HG03135 (cell line): ENCODE data around the gene SLC12A1.

Source experiments
- ATAC-seq: cut with Tn5 transposase; IDR thresholded peaks from one replicate; pipeline ENCODE4 v1.9.1; 2021; ENCODE audit warnings: mild to moderate bottlenecking, moderate library complexity; ENCODE audit not compliant: unreplicated experiment

SLC12A1 gene

DNA sequence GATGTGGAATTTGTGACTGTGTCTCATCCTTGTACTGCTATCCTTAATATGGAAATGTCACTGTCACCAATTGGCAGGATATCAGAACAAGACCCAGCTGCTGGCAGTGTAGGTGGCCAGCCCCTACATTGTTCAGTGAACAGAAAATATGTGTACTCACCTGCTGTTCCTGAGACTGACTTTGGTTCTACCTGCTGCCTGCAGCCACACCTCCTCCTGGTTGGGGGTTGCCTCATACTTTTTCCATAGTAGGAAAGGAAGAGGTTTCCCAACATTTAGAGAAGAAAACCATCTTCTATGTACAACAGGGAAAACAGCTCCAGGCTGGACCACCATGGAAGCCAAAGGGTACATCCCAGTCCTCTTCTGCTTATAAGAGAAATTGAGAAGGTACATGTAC, 35.9 kb downstream of the SLC12A1 start:
- no peak for ATAC-seq

DNA sequence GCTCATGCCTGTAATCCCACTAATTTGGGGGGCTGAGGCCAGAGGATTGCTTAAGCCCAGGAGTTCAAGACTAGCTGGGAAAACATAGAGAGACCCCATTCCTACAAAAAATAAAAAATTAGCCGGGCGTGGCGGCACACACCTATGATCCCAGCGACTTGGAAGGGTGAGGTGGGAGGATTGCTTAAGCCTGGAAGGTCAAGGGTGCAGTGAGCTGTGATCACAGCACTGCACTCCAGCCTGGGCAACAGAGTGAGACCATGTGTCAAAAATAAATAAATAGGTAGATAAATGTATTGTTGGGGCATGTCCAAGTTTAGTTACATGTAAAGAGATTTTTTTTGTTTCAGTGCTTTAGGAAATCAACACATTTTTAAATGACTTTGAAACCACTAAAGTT, 36.4 kb downstream of the SLC12A1 start:
- no peak for ATAC-seq

- ATAC-seq, result no peak
Observed at GRCh38 chr15:48244921-48245320, 38.8 kb downstream of the SLC12A1 start.

GRCh38 chr15:48248414-48248813, 42.3 kb downstream of the SLC12A1 start:
- no peak for ATAC-seq

- no peak for ATAC-seq
Observed at GRCh38 chr15:48250640-48251076, 44.6 kb downstream of the SLC12A1 start.

DNA sequence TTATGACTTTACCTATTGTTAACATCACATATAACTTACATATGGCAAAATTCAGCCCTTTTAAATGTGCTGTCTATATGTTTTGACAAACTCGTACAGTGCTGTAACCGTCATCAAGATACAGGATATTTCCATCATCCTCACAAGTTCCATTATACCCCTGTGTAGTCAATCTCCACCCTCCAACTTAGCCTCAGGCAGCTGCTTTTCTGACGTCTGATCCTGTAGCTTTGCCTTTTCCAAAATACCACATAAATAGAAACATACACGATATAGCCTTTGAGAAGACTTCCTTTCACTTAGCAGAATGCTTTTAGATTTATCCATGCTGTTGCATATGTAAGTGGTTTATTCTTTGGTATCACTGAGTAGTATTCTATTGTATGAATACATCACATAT, 47.1 kb downstream of the SLC12A1 start:
- ATAC-seq, result no peak

- no peak for ATAC-seq
Observed at GRCh38 chr15:48265135-48265534, 59.0 kb downstream of the SLC12A1 start.

DNA sequence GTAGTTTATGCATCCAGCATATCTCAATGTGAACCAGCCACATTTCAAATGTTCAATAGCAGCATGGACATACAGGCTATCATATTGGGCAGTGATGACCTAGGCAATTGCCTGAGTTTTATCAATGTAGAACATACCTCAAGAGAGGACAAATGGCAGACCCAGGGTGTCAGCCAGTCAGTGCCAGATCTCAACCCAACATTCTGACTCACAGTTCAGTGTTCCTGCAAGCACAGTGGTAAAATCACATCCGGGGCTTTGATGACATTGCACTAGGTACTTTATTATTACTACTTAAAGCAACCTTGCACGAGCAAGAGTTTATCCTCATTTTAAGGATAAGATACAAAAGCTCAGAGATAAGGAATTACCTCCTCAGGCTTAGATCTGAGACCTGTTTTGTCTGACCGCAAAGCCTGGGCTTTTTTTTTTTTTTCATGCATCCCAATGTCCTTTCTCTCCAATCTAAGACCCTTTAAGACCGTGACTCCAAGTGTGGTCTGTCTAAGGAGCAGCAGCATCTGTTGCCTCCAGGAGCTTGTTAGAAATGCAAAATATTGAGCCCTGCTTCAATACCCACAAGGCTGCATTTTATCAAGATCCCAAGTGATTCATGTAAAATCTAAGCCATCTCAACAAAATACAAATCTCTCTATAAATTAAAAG, 60.1 kb downstream of the SLC12A1 start:
- no peak for ATAC-seq

GRCh38 chr15:48267766-48268165, 61.7 kb downstream of the SLC12A1 start:
- no peak for ATAC-seq

GRCh38 chr15:48273049-48273448, 66.9 kb downstream of the SLC12A1 start:
- no peak for ATAC-seq

- no peak for ATAC-seq
Observed at GRCh38 chr15:48278666-48279065, 72.6 kb downstream of the SLC12A1 start.

GRCh38 chr15:48279608-48280007, 73.5 kb downstream of the SLC12A1 start:
- ATAC-seq, result no peak

DNA sequence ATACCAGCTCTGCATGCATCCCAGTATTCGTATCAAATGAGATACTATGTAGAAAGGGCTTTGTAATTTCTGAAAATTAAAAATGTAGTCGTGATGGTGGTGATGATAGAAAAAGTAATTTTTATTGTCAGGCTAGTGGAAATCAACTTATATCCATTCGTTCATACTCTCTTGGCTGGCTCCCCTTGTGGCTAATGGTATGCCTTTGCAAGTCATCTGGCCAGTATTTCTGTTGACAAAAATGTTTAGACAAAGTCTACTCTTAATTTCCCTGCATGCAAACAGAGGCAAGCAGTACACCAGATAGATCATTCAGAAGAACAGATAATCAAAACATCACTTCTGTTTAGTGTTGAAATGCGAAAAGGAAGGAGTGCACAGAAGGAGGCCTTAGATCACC, 75.6 kb downstream of the SLC12A1 start:
- ATAC-seq, result no peak

GRCh38 chr15:48282216-48282615, 76.1 kb downstream of the SLC12A1 start:
- no peak for ATAC-seq

DNA sequence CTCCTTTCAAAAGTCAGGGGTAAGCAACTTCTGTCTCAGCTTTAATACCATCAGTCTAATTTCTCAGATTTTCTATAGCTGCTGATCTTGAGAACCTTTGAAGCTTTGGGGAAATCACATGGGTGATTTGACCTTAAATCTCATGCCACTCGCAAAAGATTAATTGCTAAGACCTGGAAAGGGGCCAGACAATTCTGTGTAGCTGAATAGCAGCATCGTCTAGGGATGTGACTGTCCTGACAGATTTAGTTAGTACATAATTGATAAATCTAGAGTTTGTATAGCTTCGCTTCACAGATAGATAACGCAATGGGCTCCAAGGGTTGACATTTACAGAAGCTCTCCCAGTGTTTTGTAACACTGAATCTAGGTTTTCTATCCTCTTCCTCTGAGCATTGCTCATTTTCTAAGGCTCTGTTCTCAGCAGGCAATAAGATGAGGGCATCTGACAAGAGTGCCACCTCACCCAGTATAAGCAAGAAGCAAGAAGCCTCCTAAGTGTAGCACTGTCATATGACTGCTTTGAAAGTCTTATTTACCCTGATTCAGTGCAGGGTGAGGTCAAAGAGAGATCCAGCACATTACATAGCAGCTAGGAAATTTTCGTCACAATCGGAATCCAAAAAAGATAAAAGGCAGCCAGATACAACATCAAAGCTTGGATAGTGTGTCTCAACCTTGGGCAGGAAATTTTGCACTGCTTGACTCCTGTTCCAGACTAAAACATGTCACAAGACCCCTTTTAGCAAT, 77.5 kb downstream of the SLC12A1 start:
- ATAC-seq, result no peak

DNA sequence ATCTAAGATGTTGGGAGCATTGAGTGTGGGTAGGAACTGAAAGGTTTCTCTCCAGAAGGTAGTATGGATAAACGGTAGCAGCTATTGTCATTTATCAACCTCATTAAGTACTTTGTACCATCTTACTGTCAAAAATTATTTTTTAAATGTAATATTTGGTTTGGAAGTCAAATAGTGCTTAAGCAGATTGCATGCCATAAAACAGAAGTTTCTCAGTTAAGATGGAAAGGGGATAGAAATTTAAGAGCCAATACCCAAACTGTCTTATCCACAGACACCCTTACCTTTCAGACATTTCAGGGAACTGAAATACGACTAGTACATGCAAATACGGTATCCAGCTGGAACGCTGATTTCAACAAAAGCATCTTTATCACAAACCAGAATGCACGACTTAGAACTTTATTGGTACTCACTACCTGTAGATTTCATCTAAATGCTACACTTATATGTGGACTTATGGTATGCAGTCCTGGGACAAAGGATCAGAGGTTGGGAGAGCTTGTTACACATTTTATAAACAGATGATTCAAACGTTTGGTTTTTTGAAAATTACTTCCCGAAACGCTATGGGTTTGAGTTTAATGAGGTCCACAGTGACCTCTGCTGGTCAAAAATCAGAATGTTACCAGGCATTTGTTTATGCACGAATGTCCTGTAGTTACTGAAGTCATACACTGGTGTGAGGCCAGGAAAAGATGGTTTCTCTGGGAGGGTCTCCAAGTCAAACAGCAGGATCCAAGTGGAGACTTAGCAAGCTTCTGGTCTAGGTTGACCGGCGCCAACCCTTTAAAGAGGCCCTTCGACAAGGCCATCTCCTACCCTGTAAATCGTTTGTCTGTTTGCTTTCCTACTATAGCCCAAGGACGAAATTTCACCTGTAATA, 79.5 kb downstream of the SLC12A1 start:
- no peak for ATAC-seq

- no peak for ATAC-seq
Observed at GRCh38 chr15:48289628-48290027, 83.5 kb downstream of the SLC12A1 start.

DNA sequence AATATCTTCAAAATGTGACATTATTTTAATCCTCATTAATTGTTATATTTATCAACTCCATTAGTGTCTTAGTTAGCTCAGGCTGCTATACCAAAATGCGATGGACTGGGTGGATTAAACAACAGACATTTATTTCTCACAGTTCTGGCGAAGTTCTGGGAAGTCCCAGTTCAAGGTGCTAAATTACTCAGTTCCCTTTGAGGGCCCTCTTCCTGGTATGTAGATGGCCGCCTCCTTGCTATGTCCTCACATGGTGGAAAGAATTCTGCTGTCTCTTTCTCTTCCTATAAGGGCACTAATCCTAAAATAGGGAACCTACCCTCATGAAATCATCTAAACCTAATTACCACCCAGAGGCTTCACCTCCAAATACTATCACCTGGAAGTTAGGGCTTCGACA, 86.4 kb downstream of the SLC12A1 start:
- ATAC-seq, result no peak

GRCh38 chr15:48297668-48298067, 91.6 kb downstream of the SLC12A1 start:
- no peak for ATAC-seq

GRCh38 chr15:48298914-48299313, 92.8 kb downstream of the SLC12A1 start:
- no peak for ATAC-seq

DNA sequence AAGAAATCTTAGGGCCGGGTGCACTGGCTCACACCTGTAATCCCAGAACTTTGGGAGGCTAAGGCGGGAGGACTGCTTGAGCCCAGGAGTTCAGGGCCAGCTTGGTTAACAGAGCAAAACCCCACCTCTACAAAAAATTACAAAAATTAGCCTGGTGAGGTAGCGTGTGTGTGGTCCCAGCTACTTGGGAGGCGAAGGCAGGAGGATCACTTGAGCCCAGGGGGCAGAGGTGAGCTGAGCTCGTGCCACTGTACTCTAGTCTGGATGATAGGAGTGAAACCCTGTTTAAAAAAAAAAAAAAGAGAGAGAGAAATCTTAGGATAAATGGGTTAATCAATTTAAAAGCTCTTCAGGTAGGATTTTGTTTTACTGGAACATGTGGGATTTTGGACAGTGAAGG, 93.9 kb downstream of the SLC12A1 start:
- no peak for ATAC-seq

- no peak for ATAC-seq
Observed at GRCh38 chr15:48304398-48304797, 98.3 kb downstream of the SLC12A1 start.
